Liver (tissue), 3 donors: ENCODE measurements around the gene ASPG.

Experiments
- CTCF ChIP-seq: fragments of 150-350 bp; IDR thresholded peaks from 2 replicates; pipeline ENCODE4 v1.5.1; 2017; ENCODE audit warnings: improper control_type of control experiment, low read depth, low read length; ENCODE audit not compliant: missing input control
- GABPA ChIP-seq, 2 donors: IDR thresholded peaks in 1 of 2; conservative IDR thresholded peaks in 1 of 2; 2 replicates each; pipeline ENCODE4 v1.6.1; 2016; ENCODE audit warnings: antibody characterized with exemption in 2 of 2, mild to moderate bottlenecking in 1 of 2, moderate library complexity in 1 of 2
- SP1 ChIP-seq: IDR thresholded peaks from 2 replicates; pipeline ENCODE4 v1.6.1; 2018; ENCODE audit warnings: antibody characterized with exemption, mild to moderate bottlenecking
- YY1 ChIP-seq: IDR thresholded peaks from 2 replicates; pipeline ENCODE4 v1.6.1; 2016; ENCODE audit warnings: antibody characterized with exemption, mild to moderate bottlenecking
- TF ChIP-seq, protein P1 (sequence below): IDR thresholded peaks from 2 replicates; pipeline ENCODE4 v1.6.1; 2016; ENCODE audit warnings: antibody characterized with exemption, mild to moderate bottlenecking
- TF ChIP-seq, protein P2 (sequence below): IDR thresholded peaks from 2 replicates; pipeline ENCODE4 v1.6.1; 2016; ENCODE audit warnings: antibody characterized with exemption
- donor health status: healthy.
- donor health status: healthy.

GRCh38 chr14:104095426-104096310 lies 10.2 kb downstream of the ASPG start:
- no peak for TF ChIP-seq CTCF
- TF ChIP-seq SP1: no peak
- TF ChIP-seq GABPA (IDR thresholded peaks at IDR 0.05 in 1 of 2, conservative IDR thresholded peaks at IDR 0.05 in 1 of 2): no peak
- TF ChIP-seq, protein P1, sequence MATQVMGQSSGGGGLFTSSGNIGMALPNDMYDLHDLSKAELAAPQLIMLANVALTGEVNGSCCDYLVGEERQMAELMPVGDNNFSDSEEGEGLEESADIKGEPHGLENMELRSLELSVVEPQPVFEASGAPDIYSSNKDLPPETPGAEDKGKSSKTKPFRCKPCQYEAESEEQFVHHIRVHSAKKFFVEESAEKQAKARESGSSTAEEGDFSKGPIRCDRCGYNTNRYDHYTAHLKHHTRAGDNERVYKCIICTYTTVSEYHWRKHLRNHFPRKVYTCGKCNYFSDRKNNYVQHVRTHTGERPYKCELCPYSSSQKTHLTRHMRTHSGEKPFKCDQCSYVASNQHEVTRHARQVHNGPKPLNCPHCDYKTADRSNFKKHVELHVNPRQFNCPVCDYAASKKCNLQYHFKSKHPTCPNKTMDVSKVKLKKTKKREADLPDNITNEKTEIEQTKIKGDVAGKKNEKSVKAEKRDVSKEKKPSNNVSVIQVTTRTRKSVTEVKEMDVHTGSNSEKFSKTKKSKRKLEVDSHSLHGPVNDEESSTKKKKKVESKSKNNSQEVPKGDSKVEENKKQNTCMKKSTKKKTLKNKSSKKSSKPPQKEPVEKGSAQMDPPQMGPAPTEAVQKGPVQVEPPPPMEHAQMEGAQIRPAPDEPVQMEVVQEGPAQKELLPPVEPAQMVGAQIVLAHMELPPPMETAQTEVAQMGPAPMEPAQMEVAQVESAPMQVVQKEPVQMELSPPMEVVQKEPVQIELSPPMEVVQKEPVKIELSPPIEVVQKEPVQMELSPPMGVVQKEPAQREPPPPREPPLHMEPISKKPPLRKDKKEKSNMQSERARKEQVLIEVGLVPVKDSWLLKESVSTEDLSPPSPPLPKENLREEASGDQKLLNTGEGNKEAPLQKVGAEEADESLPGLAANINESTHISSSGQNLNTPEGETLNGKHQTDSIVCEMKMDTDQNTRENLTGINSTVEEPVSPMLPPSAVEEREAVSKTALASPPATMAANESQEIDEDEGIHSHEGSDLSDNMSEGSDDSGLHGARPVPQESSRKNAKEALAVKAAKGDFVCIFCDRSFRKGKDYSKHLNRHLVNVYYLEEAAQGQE: no peak
- no peak for TF ChIP-seq YY1
- TF ChIP-seq, protein P2, sequence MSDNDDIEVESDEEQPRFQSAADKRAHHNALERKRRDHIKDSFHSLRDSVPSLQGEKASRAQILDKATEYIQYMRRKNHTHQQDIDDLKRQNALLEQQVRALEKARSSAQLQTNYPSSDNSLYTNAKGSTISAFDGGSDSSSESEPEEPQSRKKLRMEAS: no peak
